HepG2 (cell line): ENCODE measurements around the gene ANKRD40. TPM values are rescaled to one million over a fixed set of nuclear protein-coding genes. Genes with fewer than 3 reads are reported as not detected.

Experiments
- CREM ChIP-seq, 2 experiments: sonication (generic) in 1 of 2; formaldehyde crosslinking in 1 of 2; IDR thresholded peaks; 2 replicates each; pipeline versions ENCODE4 v1.4.0 to v1.6.1; 2016 to 2020; ENCODE audit warnings: antibody characterized with exemption in 1 of 2, mild to moderate bottlenecking in 1 of 2, missing genetic modification reagents in 1 of 2
- ERF ChIP-seq: IDR thresholded peaks from 2 replicates; pipeline ENCODE4 v1.6.1; 2018; ENCODE audit warnings: missing biosample characterization, missing genetic modification reagents
- FOXC1 ChIP-seq: sonication (generic); formaldehyde crosslinking; IDR thresholded peaks from 2 replicates; pipeline ENCODE4 v1.8.0; 2022; ENCODE audit warnings: mild to moderate bottlenecking, missing genetic modification reagents, borderline replicate concordance
- HIVEP1 ChIP-seq: sonication (generic); formaldehyde crosslinking; IDR thresholded peaks from 2 replicates; pipeline ENCODE4 v1.4.0; 2020; ENCODE audit warnings: mild to moderate bottlenecking, missing genetic modification reagents
- KLF9 ChIP-seq: IDR thresholded peaks from 2 replicates; pipeline ENCODE4 v1.6.1; 2016; ENCODE audit warnings: low read depth
- MBNL3 ChIP-seq: fragments of 250-450 bp; sonication (Bioruptor Pico); conservative IDR thresholded peaks from 2 replicates; pipeline ENCODE4 v1.8.0; 2022; ENCODE audit warnings: mild to moderate bottlenecking, inconsistent platforms
- NFYC ChIP-seq: IDR thresholded peaks from 2 replicates; pipeline ENCODE4 v1.6.1; 2016; ENCODE audit warnings: missing genetic modification reagents, missing compliant biosample characterization
- NR2F1 ChIP-seq, 2 experiments: fragments of 450-650 bp in 1 of 2; formaldehyde crosslinking in 1 of 2; IDR thresholded peaks; 2 replicates each; pipeline versions ENCODE4 v1.5.0 to v1.6.1; 2016 to 2020; ENCODE audit warnings: mild to moderate bottlenecking in 1 of 2, missing compliant biosample characterization in 1 of 2, missing genetic modification reagents in 1 of 2, moderate library complexity in 1 of 2
- PRMT3 ChIP-seq: sonication (generic); formaldehyde crosslinking; IDR thresholded peaks from 2 replicates; pipeline ENCODE4 v1.8.1; 2022; ENCODE audit warnings: low read depth, mild to moderate bottlenecking, moderate library complexity, missing genetic modification reagents, borderline replicate concordance
- REL ChIP-seq: sonication (generic); formaldehyde crosslinking; conservative IDR thresholded peaks from 2 replicates; pipeline ENCODE4 v1.8.0; 2022; ENCODE audit warnings: mild to moderate bottlenecking, missing genetic modification reagents, moderate library complexity
- TAF1 ChIP-seq: sonication (generic); formaldehyde crosslinking; IDR thresholded peaks from 2 replicates; pipeline ENCODE4 v1.4.0; 2020; ENCODE audit warnings: missing genetic modification reagents
- ZC3H13 ChIP-seq: sonication (generic); formaldehyde crosslinking; IDR thresholded peaks from 2 replicates; pipeline ENCODE4 v1.8.1; 2023; ENCODE audit warnings: mild to moderate bottlenecking, missing genetic modification reagents, moderate library complexity
- ZC3H4 ChIP-seq: sonication (generic); formaldehyde crosslinking; IDR thresholded peaks from 2 replicates; pipeline ENCODE4 v1.4.0; 2020; ENCODE audit warnings: missing genetic modification reagents, borderline replicate concordance
- ZNF232 ChIP-seq: sonication (generic); formaldehyde crosslinking; IDR thresholded peaks from 2 replicates; pipeline ENCODE4 v1.4.0; 2020; ENCODE audit warnings: missing genetic modification reagents, borderline replicate concordance
- ZNF329 ChIP-seq: sonication (generic); formaldehyde crosslinking; IDR thresholded peaks from 2 replicates; pipeline ENCODE4 v1.9.0; 2021; ENCODE audit warnings: low read depth, mild to moderate bottlenecking, missing genetic modification reagents
- ZNF567 ChIP-seq: sonication (generic); formaldehyde crosslinking; IDR thresholded peaks from 2 replicates; pipeline ENCODE4 v1.8.1; 2023; ENCODE audit warnings: mild to moderate bottlenecking, missing genetic modification reagents, borderline replicate concordance
- polyA plus RNA-seq, 8 experiments: library from polyadenylated mRNA; depleted of rRNA in 3 of 8; stranded (reverse) in 7 of 8; unstranded in 1 of 8; fragments of >200 nt; fragmentation: Illumina TruSeq in 4 of 8; extraction: Trizol in 4 of 8; gene quantifications; 2 replicates each; pipeline versions ENCODE4 v1.2.1 to v1.2.3, GENCODE V29; 2011 to 2016; ENCODE audit warnings: low read depth in 4 of 8, missing spikeins in 1 of 8, mixed read lengths in 1 of 8; ENCODE audit not compliant: insufficient read depth in 1 of 8
- total RNA-seq, 5 experiments: library from RNA; depleted of rRNA; stranded (reverse); fragments of >200 nt; fragmentation: Illumina TruSeq; extraction: Trizol; gene quantifications; 2 replicates each; pipeline ENCODE4 v1.2.3, GENCODE V29; 2016; ENCODE audit warnings: low read depth in 1 of 5
- TF ChIP-seq, protein P1 (sequence below): IDR thresholded peaks from 2 replicates; pipeline ENCODE4 v1.6.1; 2016; ENCODE audit warnings: mild to moderate bottlenecking, missing biosample characterization, missing genetic modification reagents
- TF ChIP-seq, protein P2 (sequence below): sonication (generic); formaldehyde crosslinking; IDR thresholded peaks from 2 replicates; pipeline ENCODE4 v1.8.1; 2022; ENCODE audit warnings: low read depth, mild to moderate bottlenecking, missing genetic modification reagents
- TF ChIP-seq, protein P3 (sequence below): sonication (generic); formaldehyde crosslinking; IDR thresholded peaks from 2 replicates; pipeline ENCODE4 v1.5.0; 2020; ENCODE audit warnings: missing genetic modification reagents
- TF ChIP-seq, protein P4 (sequence below): sonication (generic); formaldehyde crosslinking; IDR thresholded peaks from 2 replicates; pipeline ENCODE4 v1.8.0; 2022; ENCODE audit warnings: mild to moderate bottlenecking, missing genetic modification reagents, moderate library complexity
- TF ChIP-seq, protein P5 (sequence below): sonication (generic); formaldehyde crosslinking; IDR thresholded peaks from 2 replicates; pipeline ENCODE4 v1.9.0; 2021; ENCODE audit warnings: missing genetic modification reagents, mild to moderate bottlenecking, borderline replicate concordance
- TF ChIP-seq, protein P6 (sequence below): sonication (generic); formaldehyde crosslinking; IDR thresholded peaks from 2 replicates; pipeline ENCODE4 v1.4.0; 2020; ENCODE audit warnings: missing genetic modification reagents, low read depth, mild to moderate bottlenecking, borderline replicate concordance

The ANKRD40 gene
- total and polyA plus RNA-seq, 2 of the 13 experiments (the other 11 are each of a cell fraction or from before 2014, with no cell fraction given) = 35.0 to 46.4 TPM

DNA sequence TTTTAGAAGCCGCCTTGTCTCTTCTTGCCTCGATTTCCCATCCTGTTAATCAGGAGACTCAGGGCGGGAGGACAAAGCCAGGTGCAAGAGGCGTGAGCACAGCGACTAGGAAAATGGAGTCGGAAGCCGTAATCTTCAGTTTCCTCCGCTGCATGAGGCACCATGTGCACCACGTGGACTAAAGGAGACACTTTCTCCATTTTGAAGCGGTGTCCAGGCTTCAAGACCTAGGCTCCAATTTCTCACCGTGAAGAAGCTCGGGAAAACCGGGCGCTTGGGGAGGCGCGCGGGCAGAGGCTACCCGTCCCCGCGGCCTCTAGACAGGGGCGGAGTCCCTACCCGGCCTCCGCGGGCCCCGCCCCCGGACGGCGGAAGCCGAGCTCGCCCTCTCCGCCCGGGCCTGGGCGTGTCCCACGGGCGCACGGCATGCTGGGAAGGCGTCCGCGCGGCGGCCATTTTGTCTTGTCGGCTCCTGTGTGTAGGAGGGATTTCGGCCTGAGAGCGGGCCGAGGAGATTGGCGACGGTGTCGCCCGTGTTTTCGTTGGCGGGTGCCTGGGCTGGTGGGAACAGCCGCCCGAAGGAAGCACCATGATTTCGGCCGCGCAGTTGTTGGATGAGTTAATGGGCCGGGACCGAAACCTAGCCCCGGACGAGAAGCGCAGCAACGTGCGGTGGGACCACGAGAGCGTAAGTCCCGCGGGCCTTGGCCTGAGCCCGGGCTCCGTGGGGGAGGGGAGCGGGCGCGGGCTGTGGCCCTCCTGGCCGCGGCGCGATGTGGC lies 11.6 kb upstream of the ANKRD40 start, which contains the start of gene LUC7L3 (continued):
- peak; percentile 25; the same call in 1 of the 2 replicates for TF ChIP-seq CREM (IDR thresholded peaks at IDR 0.05)
- TF ChIP-seq CREM (CRISPR knock-in tag; IDR thresholded peaks at IDR 0.05) = peak; percentile 44; the same call in 1 of the 2 replicates
- peak; percentile 38 for TF ChIP-seq NFYC
- TF ChIP-seq, protein P1, sequence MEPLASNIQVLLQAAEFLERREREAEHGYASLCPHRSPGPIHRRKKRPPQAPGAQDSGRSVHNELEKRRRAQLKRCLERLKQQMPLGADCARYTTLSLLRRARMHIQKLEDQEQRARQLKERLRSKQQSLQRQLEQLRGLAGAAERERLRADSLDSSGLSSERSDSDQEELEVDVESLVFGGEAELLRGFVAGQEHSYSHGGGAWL (CRISPR knock-in tag) = peak; percentile 93
- TF ChIP-seq NR2F1 (CRISPR knock-in tag; IDR thresholded peaks at IDR 0.05) = no peak
- peak; percentile 82; the same call in 1 of the 2 replicates for TF ChIP-seq ZNF329 (CRISPR knock-in tag)
- TF ChIP-seq, protein P2, sequence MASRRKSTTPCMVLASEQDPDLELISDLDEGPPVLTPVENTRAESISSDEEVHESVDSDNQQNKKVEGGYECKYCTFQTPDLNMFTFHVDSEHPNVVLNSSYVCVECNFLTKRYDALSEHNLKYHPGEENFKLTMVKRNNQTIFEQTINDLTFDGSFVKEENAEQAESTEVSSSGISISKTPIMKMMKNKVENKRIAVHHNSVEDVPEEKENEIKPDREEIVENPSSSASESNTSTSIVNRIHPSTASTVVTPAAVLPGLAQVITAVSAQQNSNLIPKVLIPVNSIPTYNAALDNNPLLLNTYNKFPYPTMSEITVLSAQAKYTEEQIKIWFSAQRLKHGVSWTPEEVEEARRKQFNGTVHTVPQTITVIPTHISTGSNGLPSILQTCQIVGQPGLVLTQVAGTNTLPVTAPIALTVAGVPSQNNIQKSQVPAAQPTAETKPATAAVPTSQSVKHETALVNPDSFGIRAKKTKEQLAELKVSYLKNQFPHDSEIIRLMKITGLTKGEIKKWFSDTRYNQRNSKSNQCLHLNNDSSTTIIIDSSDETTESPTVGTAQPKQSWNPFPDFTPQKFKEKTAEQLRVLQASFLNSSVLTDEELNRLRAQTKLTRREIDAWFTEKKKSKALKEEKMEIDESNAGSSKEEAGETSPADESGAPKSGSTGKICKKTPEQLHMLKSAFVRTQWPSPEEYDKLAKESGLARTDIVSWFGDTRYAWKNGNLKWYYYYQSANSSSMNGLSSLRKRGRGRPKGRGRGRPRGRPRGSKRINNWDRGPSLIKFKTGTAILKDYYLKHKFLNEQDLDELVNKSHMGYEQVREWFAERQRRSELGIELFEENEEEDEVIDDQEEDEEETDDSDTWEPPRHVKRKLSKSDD (CRISPR knock-in tag) = peak; percentile 94
- TF ChIP-seq FOXC1 (CRISPR knock-in tag) = peak; percentile 97
- no peak; the same call in 1 of the 2 replicates for TF ChIP-seq HIVEP1 (CRISPR knock-in tag)
- TF ChIP-seq, protein P3, sequence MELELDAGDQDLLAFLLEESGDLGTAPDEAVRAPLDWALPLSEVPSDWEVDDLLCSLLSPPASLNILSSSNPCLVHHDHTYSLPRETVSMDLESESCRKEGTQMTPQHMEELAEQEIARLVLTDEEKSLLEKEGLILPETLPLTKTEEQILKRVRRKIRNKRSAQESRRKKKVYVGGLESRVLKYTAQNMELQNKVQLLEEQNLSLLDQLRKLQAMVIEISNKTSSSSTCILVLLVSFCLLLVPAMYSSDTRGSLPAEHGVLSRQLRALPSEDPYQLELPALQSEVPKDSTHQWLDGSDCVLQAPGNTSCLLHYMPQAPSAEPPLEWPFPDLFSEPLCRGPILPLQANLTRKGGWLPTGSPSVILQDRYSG (CRISPR knock-in tag) = no peak
- TF ChIP-seq ZC3H13 (CRISPR knock-in tag) = peak; percentile 85
- no peak for TF ChIP-seq MBNL3 (CRISPR knock-in tag)
- TF ChIP-seq TAF1 = peak; percentile 98
- TF ChIP-seq KLF9 (CRISPR knock-in tag) = peak; percentile 91
- peak; percentile 86 for TF ChIP-seq ERF (CRISPR knock-in tag)
- TF ChIP-seq, protein P4, sequence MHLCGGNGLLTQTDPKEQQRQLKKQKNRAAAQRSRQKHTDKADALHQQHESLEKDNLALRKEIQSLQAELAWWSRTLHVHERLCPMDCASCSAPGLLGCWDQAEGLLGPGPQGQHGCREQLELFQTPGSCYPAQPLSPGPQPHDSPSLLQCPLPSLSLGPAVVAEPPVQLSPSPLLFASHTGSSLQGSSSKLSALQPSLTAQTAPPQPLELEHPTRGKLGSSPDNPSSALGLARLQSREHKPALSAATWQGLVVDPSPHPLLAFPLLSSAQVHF (CRISPR knock-in tag) = peak; percentile 95
- 0 out of 2 replicates have a peak, but pooled peaks have one; percentile 57 for TF ChIP-seq REL (CRISPR knock-in tag)
- no peak; the same call in 1 of the 2 replicates for TF ChIP-seq ZC3H4 (CRISPR knock-in tag)
- TF ChIP-seq, protein P5, sequence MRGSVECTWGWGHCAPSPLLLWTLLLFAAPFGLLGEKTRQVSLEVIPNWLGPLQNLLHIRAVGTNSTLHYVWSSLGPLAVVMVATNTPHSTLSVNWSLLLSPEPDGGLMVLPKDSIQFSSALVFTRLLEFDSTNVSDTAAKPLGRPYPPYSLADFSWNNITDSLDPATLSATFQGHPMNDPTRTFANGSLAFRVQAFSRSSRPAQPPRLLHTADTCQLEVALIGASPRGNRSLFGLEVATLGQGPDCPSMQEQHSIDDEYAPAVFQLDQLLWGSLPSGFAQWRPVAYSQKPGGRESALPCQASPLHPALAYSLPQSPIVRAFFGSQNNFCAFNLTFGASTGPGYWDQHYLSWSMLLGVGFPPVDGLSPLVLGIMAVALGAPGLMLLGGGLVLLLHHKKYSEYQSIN (CRISPR knock-in tag) = no peak
- peak; percentile 57; the same call in 1 of the 2 replicates for TF ChIP-seq ZNF567 (CRISPR knock-in tag)
- TF ChIP-seq, protein P6, sequence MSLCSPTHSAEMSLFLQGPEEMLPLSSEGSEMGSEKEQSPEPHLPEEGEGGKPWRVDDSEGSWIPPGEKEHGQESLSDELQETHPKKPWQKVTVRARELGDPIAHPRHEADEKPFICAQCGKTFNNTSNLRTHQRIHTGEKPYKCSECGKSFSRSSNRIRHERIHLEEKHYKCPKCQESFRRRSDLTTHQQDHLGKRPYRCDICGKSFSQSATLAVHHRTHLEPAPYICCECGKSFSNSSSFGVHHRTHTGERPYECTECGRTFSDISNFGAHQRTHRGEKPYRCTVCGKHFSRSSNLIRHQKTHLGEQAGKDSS = peak; percentile 71
- TF ChIP-seq ZNF232 (CRISPR knock-in tag) = peak; percentile 75
- TF ChIP-seq PRMT3 (CRISPR knock-in tag) = no peak; the same call in 1 of the 2 replicates
